HepG2 (cell line): ENCODE measurements around the gene ASIC5. TPM values are rescaled to one million over a fixed set of nuclear protein-coding genes. Genes with fewer than 3 reads are reported as not detected.
A peak's percentile ranks its signal among the peaks of the same experiment; 100 is the strongest.

Experiments used
- ATAC-seq: fragments of 200-7000 bp; cut with Tn5 transposase; 3 replicates; pipeline ENCODE4 v1.9.1; 2020; ENCODE audit warnings: mild to moderate bottlenecking, moderate library complexity
- BruUV-seq: library from RNA; stranded (reverse); fragments of 400-500 nt; replicated peaks from 2 replicates; lab custom pipeline; 2021; lab: Mats Ljungman, UMichigan
- CTCF ChIA-PET: fragments of 300-600 bp; formaldehyde crosslinking; extraction: SDS; loops from one replicate; lab custom pipeline; 2021; ENCODE audit warnings: low total read pairs, inconsistent platforms, low intra/inter-chr PET ratio; lab: Yijun Ruan, JAX
- POLR2A ChIA-PET: fragments of 350-600 bp; sonication (Branson Sonifier 250); formaldehyde crosslinking; loops from one replicate; lab custom pipeline; 2020; ENCODE audit warnings: antibody characterized with exemption, inconsistent platforms; lab: Yijun Ruan, JAX
- DNase-seq: peaks from one replicate; pipeline ENCODE4 v3.0.0-alpha.2; 2015; ENCODE audit warnings: low spot score
- FAIRE-seq: peaks from 3 replicates; lab custom pipeline; 2011; peaks lifted over from hg19 to GRCh38; lab: Jason Lieb, UNC
- H2AFZ ChIP-seq: one replicate; pipeline ENCODE4 v1.6.1; 2011; ENCODE audit warnings: low read length, inconsistent platforms
- H3K27ac ChIP-seq: fragments of 300-600 bp; 3 replicates; pipeline ENCODE4 v1.8.0; 2011; ENCODE audit warnings: mixed run types, mild to moderate bottlenecking, mixed read lengths, low read length, inconsistent platforms; ENCODE audit not compliant: insufficient read depth; ENCODE audit errors: extremely low read length
- H3K27me3 ChIP-seq, 2 experiments: fragments of 200-600 bp in 1 of 2; 2 replicates in 1 of 2; 3 replicates in 1 of 2; pipeline versions ENCODE4 v1.6.0 to v1.8.0; 2011; ENCODE audit warnings: low read length in 2 of 2, mild to moderate bottlenecking in 2 of 2, moderate library complexity in 2 of 2, inconsistent platforms in 1 of 2; ENCODE audit not compliant: insufficient read depth in 2 of 2, control insufficient read depth in 1 of 2
- H3K36me3 ChIP-seq, 2 experiments: fragments of 200-600 bp in 1 of 2; replicated peaks in 1 of 2; 2 replicates in 1 of 2; 3 replicates in 1 of 2; pipeline versions ENCODE4 v1.5.1 to v1.8.0; 2011; ENCODE audit warnings: low read length in 2 of 2, inconsistent platforms in 1 of 2; ENCODE audit not compliant: insufficient read depth in 2 of 2, control insufficient read depth in 1 of 2
- H3K4me1 ChIP-seq: 2 replicates; pipeline ENCODE4 v1.5.1; 2012; ENCODE audit warnings: low read length, inconsistent platforms; ENCODE audit not compliant: insufficient read depth
- H3K4me2 ChIP-seq: 2 replicates; pipeline ENCODE4 v1.6.0; 2011; ENCODE audit warnings: low read depth, low read length, inconsistent platforms
- H3K4me3 ChIP-seq, 3 experiments: fragments of 200-600 bp in 1 of 3; sonication (generic), shearing (Covaris generic) in 1 of 3; replicated peaks in 1 of 3; 2 replicates each; pipeline ENCODE4 v1.5.1; 2011 to 2016; ENCODE audit warnings: low read length in 3 of 3, inconsistent platforms in 2 of 3, low read depth in 2 of 3, mild to moderate bottlenecking in 2 of 3, control low read depth in 1 of 3, mixed read lengths in 1 of 3; ENCODE audit not compliant: insufficient read depth in 1 of 3
- H3K79me2 ChIP-seq: one replicate; pipeline ENCODE4 v1.6.1; 2011; ENCODE audit warnings: low read length, inconsistent platforms; ENCODE audit not compliant: insufficient read depth
- H3K9ac ChIP-seq: 2 replicates; pipeline ENCODE4 v1.6.0; 2011; ENCODE audit warnings: mild to moderate bottlenecking, low read depth, low read length, inconsistent platforms; ENCODE audit not compliant: insufficient read depth
- H3K9me3 ChIP-seq: 2 replicates; pipeline ENCODE4 v1.5.1; 2012; ENCODE audit warnings: mild to moderate bottlenecking, low read length
- H4K20me1 ChIP-seq: 2 replicates; pipeline ENCODE4 v1.6.0; 2011; ENCODE audit warnings: inconsistent platforms, mild to moderate bottlenecking, low read length, moderate library complexity; ENCODE audit not compliant: insufficient read depth
- AFF4 ChIP-seq: sonication (generic); formaldehyde crosslinking; IDR thresholded peaks from 2 replicates; pipeline ENCODE4 v1.4.0; 2020; ENCODE audit warnings: missing genetic modification reagents
- ARHGAP35 ChIP-seq: sonication (generic); formaldehyde crosslinking; IDR thresholded peaks from 2 replicates; pipeline ENCODE4 v1.9.0; 2022; ENCODE audit warnings: mild to moderate bottlenecking, inconsistent platforms, moderate library complexity, missing genetic modification reagents, borderline replicate concordance
- ATF7-NPFF ChIP-seq: sonication (generic); formaldehyde crosslinking; IDR thresholded peaks from 2 replicates; pipeline ENCODE4 v1.8.1; 2023; ENCODE audit warnings: mild to moderate bottlenecking, low read depth, missing genetic modification reagents, moderate library complexity
- CBX2 ChIP-seq, 2 experiments: fragments of 200-600 bp in 1 of 2; sonication (generic); formaldehyde crosslinking in 1 of 2; IDR thresholded peaks; 2 replicates each; pipeline versions ENCODE4 v1.7.0 to v1.8.1; 2018 to 2022; ENCODE audit warnings: low read depth in 2 of 2, low read length in 1 of 2, mild to moderate bottlenecking in 1 of 2, missing genetic modification reagents in 1 of 2
- ELF3 ChIP-seq: IDR thresholded peaks from 2 replicates; pipeline ENCODE4 v1.6.1; 2016; ENCODE audit warnings: missing genetic modification reagents, missing compliant biosample characterization
- GABPA ChIP-seq, 2 experiments: IDR thresholded peaks; 2 replicates each; pipeline ENCODE4 v1.6.1; 2011 to 2016; ENCODE audit warnings: low read depth in 2 of 2, low read length in 1 of 2, missing biosample characterization in 1 of 2, missing genetic modification characterization in 1 of 2
- GABPB1 ChIP-seq: IDR thresholded peaks from 2 replicates; pipeline ENCODE4 v1.6.1; 2016; ENCODE audit warnings: mild to moderate bottlenecking, missing genetic modification reagents, moderate library complexity, missing compliant biosample characterization
- HOXA7 ChIP-seq: sonication (generic); formaldehyde crosslinking; IDR thresholded peaks from 2 replicates; pipeline ENCODE4 v1.8.1; 2022; ENCODE audit warnings: mild to moderate bottlenecking, missing genetic modification reagents, moderate library complexity
- IKZF1 ChIP-seq: fragments of 450-650 bp; IDR thresholded peaks from 2 replicates; pipeline ENCODE4 v1.7.1; 2016
- KMT2B ChIP-seq: IDR thresholded peaks from 2 replicates; pipeline ENCODE4 v1.6.1; 2016; ENCODE audit warnings: missing genetic modification reagents, missing compliant biosample characterization
- NCOA1 ChIP-seq: sonication (generic); formaldehyde crosslinking; IDR thresholded peaks from 2 replicates; pipeline ENCODE4 v1.9.0; 2021; ENCODE audit warnings: missing genetic modification reagents
- NR0B2 ChIP-seq: sonication (generic); formaldehyde crosslinking; IDR thresholded peaks from 2 replicates; pipeline ENCODE4 v1.4.0; 2020; ENCODE audit warnings: mild to moderate bottlenecking, missing genetic modification reagents
- SOX6 ChIP-seq, 2 experiments: fragments of 450-650 bp in 1 of 2; sonication (generic) in 1 of 2; formaldehyde crosslinking in 1 of 2; IDR thresholded peaks; 2 replicates each; pipeline versions ENCODE4 v1.4.0 to v1.6.1; 2017 to 2020; ENCODE audit warnings: antibody characterized with exemption in 1 of 2, mild to moderate bottlenecking in 1 of 2, missing genetic modification reagents in 1 of 2
- YY1 ChIP-seq: IDR thresholded peaks from 2 replicates; pipeline ENCODE4 v1.6.1; 2011; ENCODE audit warnings: low read length, low read depth, moderate library complexity, mild to moderate bottlenecking; ENCODE audit not compliant: insufficient read depth, insufficient replicate concordance
- ZFP82 ChIP-seq: sonication (generic); formaldehyde crosslinking; IDR thresholded peaks from 2 replicates; pipeline ENCODE4 v1.5.1; 2020; ENCODE audit warnings: mild to moderate bottlenecking, missing genetic modification reagents, borderline replicate concordance
- ZKSCAN8 ChIP-seq: IDR thresholded peaks from 2 replicates; pipeline ENCODE4 v1.6.1; 2016; ENCODE audit warnings: borderline replicate concordance, missing genetic modification reagents, missing compliant biosample characterization
- ZNF350 ChIP-seq: sonication (generic); formaldehyde crosslinking; IDR thresholded peaks from 2 replicates; pipeline ENCODE4 v1.4.0; 2020; ENCODE audit warnings: mild to moderate bottlenecking, low read depth, missing genetic modification reagents, borderline replicate concordance
- ZNF75D ChIP-seq: sonication (generic); formaldehyde crosslinking; IDR thresholded peaks from 2 replicates; pipeline ENCODE4 v1.8.1; 2023; ENCODE audit warnings: missing genetic modification reagents, mild to moderate bottlenecking, borderline replicate concordance
- WGBS: methylation state at CpG from one replicate; pipeline ENCODE4 v1.1.6; 2017; ENCODE audit warnings: low lambda C conversion rate; 5-methylcytosine and 5-hydroxymethylcytosine counted together
- in situ Hi-C: cut with HindIII; loops from 2 replicates; pipeline ENCODE4 v1.10.0; 2017; ENCODE audit warnings: low pct_unique_long_range_greater_than_20kb; ENCODE audit not compliant: extremely low pct_ligation_motif_present
- intact Hi-C: fragments of 100-400 bp; cut with micrococcal nuclease; formaldehyde crosslinking; loops from one replicate; pipeline ENCODE4 v1.10.0; 2022; ENCODE audit not compliant: unreplicated experiment
- polyA plus RNA-seq, 8 experiments: library from polyadenylated mRNA; depleted of rRNA in 3 of 8; stranded (reverse) in 7 of 8; unstranded in 1 of 8; fragments of >200 nt; fragmentation: Illumina TruSeq in 4 of 8; extraction: Trizol in 4 of 8; gene quantifications; 2 replicates each; pipeline versions ENCODE4 v1.2.1 to v1.2.3, GENCODE V29; 2011 to 2016; ENCODE audit warnings: low read depth in 4 of 8, missing spikeins in 1 of 8, mixed read lengths in 1 of 8; ENCODE audit not compliant: insufficient read depth in 1 of 8
- total RNA-seq, 5 experiments: library from RNA; depleted of rRNA; stranded (reverse); fragments of >200 nt; fragmentation: Illumina TruSeq; extraction: Trizol; gene quantifications; 2 replicates each; pipeline ENCODE4 v1.2.3, GENCODE V29; 2016; ENCODE audit warnings: low read depth in 1 of 5

The ASIC5 gene
- total and polyA plus RNA-seq, 2 of the 13 experiments (the other 11 are each of a cell fraction or from before 2014, with no cell fraction given), result not detected

GRCh38 chr4:155811083-155811482 is 55.0 kb downstream of the ASIC5 start (continued):
- no peak for TF ChIP-seq ZNF75D (CRISPR knock-in tag)

GRCh38 chr4:155809835-155810234 is 56.2 kb downstream of the ASIC5 start:
- no peaks in the 10 kb centered on the region for H3K9me3 ChIP-seq
- H4K20me1 ChIP-seq, result no peaks in the 10 kb centered on the region
- no peaks in the 10 kb centered on the region for H3K4me1 ChIP-seq
- no peak for FAIRE-seq
- ChIA-PET CTCF (no interaction called here), POLR2A (no interaction called here)
- BruUV-seq, result no TSS peak
- no peak overlapping the region for H3K4me2 ChIP-seq
- no peak overlapping the region for H2AFZ ChIP-seq
- peak; percentile 70 for ATAC-seq
- intact Hi-C loops (loop anchor here (1.0 kb wide), 1 partner anchor 143 kb away; the partner anchor contains the start of gene CTSO), in situ Hi-C loops (no loop called here)
- H3K4me3 ChIP-seq, result no peak overlapping the region
- no peak overlapping the region for H3K27ac ChIP-seq
- no peak overlapping the region for H3K9ac ChIP-seq
- no peaks in the 10 kb centered on the region for H3K36me3 ChIP-seq
- H3K79me2 ChIP-seq, result no peaks in the 10 kb centered on the region
- no peaks in the 10 kb centered on the region; a peak in 1 of 5 replicates for H3K27me3 ChIP-seq
- peak; percentile 64 for DNase-seq
- 2% methylated on average over 1 of the region's 1 CpG for WGBS
- TF ChIP-seq KMT2B (CRISPR knock-in tag), result no peak
- no peak for TF ChIP-seq SOX6 (IDR thresholded peaks at IDR 0.05)
- TF ChIP-seq SOX6 (CRISPR knock-in tag; IDR thresholded peaks at IDR 0.05), result no peak
- no peak for TF ChIP-seq NCOA1 (CRISPR knock-in tag)
- TF ChIP-seq YY1, result no peak
- TF ChIP-seq ATF7-NPFF (CRISPR knock-in tag), result no peak
- no peak for TF ChIP-seq ZFP82 (CRISPR knock-in tag)
- no peak for TF ChIP-seq NR0B2 (CRISPR knock-in tag)
- peak; percentile 38 for TF ChIP-seq GABPA (IDR thresholded peaks at IDR 0.05; ENCODE audit: low read depth, low read length)
- peak; percentile 91 for TF ChIP-seq GABPA (CRISPR knock-in tag; IDR thresholded peaks at IDR 0.05; ENCODE audit: low read depth)
- no peak for TF ChIP-seq ARHGAP35 (CRISPR knock-in tag)
- no peak for TF ChIP-seq CBX2 (IDR thresholded peaks at IDR 0.05; ENCODE audit: low read depth, low read length)
- no peak for TF ChIP-seq CBX2 (CRISPR knock-in tag; IDR thresholded peaks at IDR 0.05; ENCODE audit: low read depth)
- TF ChIP-seq ZKSCAN8 (CRISPR knock-in tag), result no peak
- TF ChIP-seq AFF4, result no peak
- TF ChIP-seq HOXA7, result no peak
- no peak for TF ChIP-seq IKZF1
- no peak for TF ChIP-seq ELF3 (CRISPR knock-in tag)
- peak; percentile 84 for TF ChIP-seq GABPB1 (CRISPR knock-in tag)
- no peak for TF ChIP-seq ZNF350 (CRISPR knock-in tag)
